HepG2 (cell line): Measurements from ENCODE around the gene ACE. TPM values are rescaled to one million over a fixed set of nuclear protein-coding genes. Genes with fewer than 3 reads are reported as not detected.

ENCODE experiments used
- GLI4 ChIP-seq: sonication (generic); formaldehyde crosslinking; IDR thresholded peaks from 2 replicates; pipeline ENCODE4 v1.5.1; 2020; ENCODE audit warnings: missing genetic modification reagents, mild to moderate bottlenecking, moderate library complexity, borderline replicate concordance
- JUN ChIP-seq: sonication (generic); formaldehyde crosslinking; IDR thresholded peaks from 2 replicates; pipeline ENCODE4 v1.4.0; 2020; ENCODE audit warnings: mild to moderate bottlenecking, missing genetic modification reagents
- KAT8 ChIP-seq: IDR thresholded peaks from 2 replicates; pipeline ENCODE4 v1.6.1; 2016; ENCODE audit warnings: missing genetic modification reagents, missing compliant biosample characterization
- NCOA5 ChIP-seq: sonication (generic); formaldehyde crosslinking; IDR thresholded peaks from 2 replicates; pipeline ENCODE4 v1.4.0; 2020; ENCODE audit warnings: missing genetic modification reagents
- PHF8 ChIP-seq: sonication (generic); formaldehyde crosslinking; IDR thresholded peaks from 2 replicates; pipeline ENCODE4 v1.5.0; 2020; ENCODE audit warnings: missing genetic modification reagents
- PPARG ChIP-seq: conservative IDR thresholded peaks from 2 replicates; pipeline ENCODE4 v1.6.1; 2016; ENCODE audit warnings: missing biosample characterization, missing genetic modification reagents
- TCF12 ChIP-seq, 2 experiments: fragments of 450-650 bp in 1 of 2; sonication (generic) in 1 of 2; formaldehyde crosslinking in 1 of 2; IDR thresholded peaks; 2 replicates each; pipeline versions ENCODE4 v1.6.1 to v1.8.0; 2017 to 2022; ENCODE audit warnings: antibody characterized with exemption in 1 of 2, mild to moderate bottlenecking in 1 of 2, missing genetic modification reagents in 1 of 2, moderate library complexity in 1 of 2
- WIZ ChIP-seq: sonication (generic); formaldehyde crosslinking; IDR thresholded peaks from 2 replicates; pipeline ENCODE4 v1.5.1; 2020; ENCODE audit warnings: mild to moderate bottlenecking, missing genetic modification reagents
- ZNF274 ChIP-seq: sonication (generic); formaldehyde crosslinking; IDR thresholded peaks from 2 replicates; pipeline ENCODE4 v1.5.1; 2020; ENCODE audit warnings: mild to moderate bottlenecking, missing genetic modification reagents
- ZNF460 ChIP-seq: sonication (generic); formaldehyde crosslinking; IDR thresholded peaks from 2 replicates; pipeline ENCODE4 v1.5.1; 2020; ENCODE audit warnings: missing genetic modification reagents, mild to moderate bottlenecking, borderline replicate concordance
- ZNF720 ChIP-seq: sonication (generic); formaldehyde crosslinking; IDR thresholded peaks from 2 replicates; pipeline ENCODE4 v1.4.0; 2020; ENCODE audit warnings: missing genetic modification reagents
- ZNF788 ChIP-seq: sonication (generic); formaldehyde crosslinking; IDR thresholded peaks from 2 replicates; pipeline ENCODE4 v1.5.0; 2020; ENCODE audit warnings: mild to moderate bottlenecking, missing genetic modification reagents, borderline replicate concordance
- ZNF839 ChIP-seq: sonication (generic); formaldehyde crosslinking; IDR thresholded peaks from 2 replicates; pipeline ENCODE4 v1.4.0; 2020; ENCODE audit warnings: missing genetic modification reagents, mild to moderate bottlenecking, borderline replicate concordance
- ZSCAN22 ChIP-seq: sonication (generic); formaldehyde crosslinking; IDR thresholded peaks from 2 replicates; pipeline ENCODE4 v1.4.0; 2020; ENCODE audit warnings: mild to moderate bottlenecking, missing genetic modification reagents
- polyA plus RNA-seq, 8 experiments: library from polyadenylated mRNA; depleted of rRNA in 3 of 8; stranded (reverse) in 7 of 8; unstranded in 1 of 8; fragments of >200 nt; fragmentation: Illumina TruSeq in 4 of 8; extraction: Trizol in 4 of 8; gene quantifications; 2 replicates each; pipeline versions ENCODE4 v1.2.1 to v1.2.3, GENCODE V29; 2011 to 2016; ENCODE audit warnings: low read depth in 4 of 8, missing spikeins in 1 of 8, mixed read lengths in 1 of 8; ENCODE audit not compliant: insufficient read depth in 1 of 8
- total RNA-seq, 5 experiments: library from RNA; depleted of rRNA; stranded (reverse); fragments of >200 nt; fragmentation: Illumina TruSeq; extraction: Trizol; gene quantifications; 2 replicates each; pipeline ENCODE4 v1.2.3, GENCODE V29; 2016; ENCODE audit warnings: low read depth in 1 of 5
- TF ChIP-seq, protein P1 (sequence below): sonication (generic); formaldehyde crosslinking; IDR thresholded peaks from 2 replicates; pipeline ENCODE4 v1.4.0; 2020; ENCODE audit warnings: low read depth, mild to moderate bottlenecking, missing genetic modification reagents
- TF ChIP-seq, protein P2 (sequence below): sonication (generic); formaldehyde crosslinking; IDR thresholded peaks from 2 replicates; pipeline ENCODE4 v1.8.0; 2022; ENCODE audit warnings: missing genetic modification reagents, mild to moderate bottlenecking, inconsistent platforms, borderline replicate concordance
- TF ChIP-seq, protein P3 (sequence below): IDR thresholded peaks from 2 replicates; pipeline ENCODE4 v1.6.1; 2016; ENCODE audit warnings: missing compliant biosample characterization, missing genetic modification reagents, borderline replicate concordance
- TF ChIP-seq, protein P4 (sequence below): sonication (generic); formaldehyde crosslinking; IDR thresholded peaks from 2 replicates; pipeline ENCODE4 v1.4.0; 2020; ENCODE audit warnings: missing genetic modification reagents
- TF ChIP-seq, protein P5 (sequence below): sonication (generic); formaldehyde crosslinking; IDR thresholded peaks from 2 replicates; pipeline ENCODE4 v1.8.1; 2023; ENCODE audit warnings: mild to moderate bottlenecking, moderate library complexity, missing genetic modification reagents
- TF ChIP-seq, protein P6 (sequence below): IDR thresholded peaks from 2 replicates; pipeline ENCODE4 v1.6.1; 2016; ENCODE audit warnings: missing genetic modification reagents, missing compliant biosample characterization

ACE gene
- total and polyA plus RNA-seq, 2 of the 13 experiments (the other 11 are each of a cell fraction or from before 2014, with no cell fraction given) = 0.08 to 0.13 TPM

DNA sequence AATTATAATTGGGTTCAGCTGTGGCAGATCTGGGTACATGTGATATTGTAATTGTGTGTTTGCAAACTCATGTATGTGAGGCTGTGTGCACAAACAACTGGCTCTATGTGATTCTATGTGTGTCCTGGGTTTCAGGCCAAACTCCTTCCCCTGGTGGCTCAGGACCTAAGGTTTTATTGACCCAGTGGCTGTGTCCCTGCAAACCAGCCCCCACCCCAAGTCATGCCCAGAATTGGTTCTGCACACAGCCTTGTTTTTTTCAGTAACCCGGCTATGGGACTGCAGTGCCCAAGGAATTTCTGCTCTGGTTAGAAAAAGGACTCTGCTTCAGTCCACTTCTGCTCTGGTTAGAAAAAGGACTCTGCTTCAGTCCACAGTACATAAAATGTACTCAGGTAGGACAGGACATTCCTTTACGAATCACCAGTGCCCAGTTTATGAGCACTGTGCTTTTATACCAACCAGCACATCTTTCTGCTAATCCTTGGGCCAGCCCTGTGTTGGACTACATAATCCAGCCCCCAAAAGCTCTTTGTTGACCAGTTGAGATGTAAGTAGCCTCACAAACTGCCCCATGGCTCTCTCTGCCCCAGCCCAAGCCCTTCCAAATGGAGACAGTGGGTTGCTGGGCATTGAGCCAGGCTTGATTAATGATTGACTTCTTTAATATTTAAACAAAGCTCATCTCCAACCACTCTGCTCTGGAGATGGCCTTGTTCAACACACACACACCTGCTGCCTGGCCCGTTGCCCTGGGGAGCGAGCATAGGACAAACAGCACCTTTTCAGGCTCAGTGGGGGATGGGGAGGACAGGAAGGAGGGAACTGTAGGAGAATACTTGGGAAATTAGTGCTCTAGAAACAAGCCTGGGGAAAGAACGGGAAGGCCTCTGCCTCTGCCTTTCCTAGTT lies 43.4 kb downstream of the ACE start (continued):
- TF ChIP-seq, protein P1, sequence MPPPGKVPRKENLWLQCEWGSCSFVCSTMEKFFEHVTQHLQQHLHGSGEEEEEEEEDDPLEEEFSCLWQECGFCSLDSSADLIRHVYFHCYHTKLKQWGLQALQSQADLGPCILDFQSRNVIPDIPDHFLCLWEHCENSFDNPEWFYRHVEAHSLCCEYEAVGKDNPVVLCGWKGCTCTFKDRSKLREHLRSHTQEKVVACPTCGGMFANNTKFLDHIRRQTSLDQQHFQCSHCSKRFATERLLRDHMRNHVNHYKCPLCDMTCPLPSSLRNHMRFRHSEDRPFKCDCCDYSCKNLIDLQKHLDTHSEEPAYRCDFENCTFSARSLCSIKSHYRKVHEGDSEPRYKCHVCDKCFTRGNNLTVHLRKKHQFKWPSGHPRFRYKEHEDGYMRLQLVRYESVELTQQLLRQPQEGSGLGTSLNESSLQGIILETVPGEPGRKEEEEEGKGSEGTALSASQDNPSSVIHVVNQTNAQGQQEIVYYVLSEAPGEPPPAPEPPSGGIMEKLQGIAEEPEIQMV (CRISPR knock-in tag) = 0 out of 2 replicates have a peak, but pooled peaks have one; percentile 38
- TF ChIP-seq TCF12 (IDR thresholded peaks at IDR 0.05) = no peak
- TF ChIP-seq TCF12 (CRISPR knock-in tag; IDR thresholded peaks at IDR 0.05) = peak; percentile 32; the same call in 1 of the 2 replicates
- TF ChIP-seq, protein P2, sequence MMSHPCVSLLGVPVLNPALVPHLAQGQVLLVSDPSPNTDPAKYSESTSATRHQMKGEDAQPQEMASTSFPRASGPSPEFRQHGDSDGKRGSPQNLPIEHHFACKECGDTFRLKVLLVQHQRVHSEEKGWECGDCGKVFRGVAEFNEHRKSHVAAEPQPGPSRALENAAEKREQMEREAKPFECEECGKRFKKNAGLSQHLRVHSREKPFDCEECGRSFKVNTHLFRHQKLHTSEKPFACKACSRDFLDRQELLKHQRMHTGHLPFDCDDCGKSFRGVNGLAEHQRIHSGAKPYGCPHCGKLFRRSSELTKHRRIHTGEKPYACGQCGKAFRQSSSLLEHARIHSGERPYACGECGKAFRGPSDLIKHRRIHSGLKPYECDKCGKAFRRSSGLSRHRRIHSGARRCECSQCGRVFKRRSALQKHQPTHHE (CRISPR knock-in tag) = peak; percentile 72; the same call in 1 of the 2 replicates
- peak; percentile 73; the same call in 1 of the 2 replicates for TF ChIP-seq WIZ
- TF ChIP-seq, protein P3, sequence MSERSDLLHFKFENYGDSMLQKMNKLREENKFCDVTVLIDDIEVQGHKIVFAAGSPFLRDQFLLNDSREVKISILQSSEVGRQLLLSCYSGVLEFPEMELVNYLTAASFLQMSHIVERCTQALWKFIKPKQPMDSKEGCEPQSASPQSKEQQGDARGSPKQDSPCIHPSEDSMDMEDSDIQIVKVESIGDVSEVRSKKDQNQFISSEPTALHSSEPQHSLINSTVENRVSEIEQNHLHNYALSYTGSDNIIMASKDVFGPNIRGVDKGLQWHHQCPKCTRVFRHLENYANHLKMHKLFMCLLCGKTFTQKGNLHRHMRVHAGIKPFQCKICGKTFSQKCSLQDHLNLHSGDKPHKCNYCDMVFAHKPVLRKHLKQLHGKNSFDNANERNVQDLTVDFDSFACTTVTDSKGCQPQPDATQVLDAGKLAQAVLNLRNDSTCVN (CRISPR knock-in tag) = peak; percentile 97
- TF ChIP-seq, protein P4, sequence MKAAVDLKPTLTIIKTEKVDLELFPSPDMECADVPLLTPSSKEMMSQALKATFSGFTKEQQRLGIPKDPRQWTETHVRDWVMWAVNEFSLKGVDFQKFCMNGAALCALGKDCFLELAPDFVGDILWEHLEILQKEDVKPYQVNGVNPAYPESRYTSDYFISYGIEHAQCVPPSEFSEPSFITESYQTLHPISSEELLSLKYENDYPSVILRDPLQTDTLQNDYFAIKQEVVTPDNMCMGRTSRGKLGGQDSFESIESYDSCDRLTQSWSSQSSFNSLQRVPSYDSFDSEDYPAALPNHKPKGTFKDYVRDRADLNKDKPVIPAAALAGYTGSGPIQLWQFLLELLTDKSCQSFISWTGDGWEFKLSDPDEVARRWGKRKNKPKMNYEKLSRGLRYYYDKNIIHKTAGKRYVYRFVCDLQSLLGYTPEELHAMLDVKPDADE (CRISPR knock-in tag) = no peak
- no peak; the same call in none of the 2 replicates for TF ChIP-seq KAT8 (CRISPR knock-in tag)
- 0 out of 2 replicates have a peak, but pooled peaks have one; percentile 27 for TF ChIP-seq JUN
- TF ChIP-seq, protein P5, sequence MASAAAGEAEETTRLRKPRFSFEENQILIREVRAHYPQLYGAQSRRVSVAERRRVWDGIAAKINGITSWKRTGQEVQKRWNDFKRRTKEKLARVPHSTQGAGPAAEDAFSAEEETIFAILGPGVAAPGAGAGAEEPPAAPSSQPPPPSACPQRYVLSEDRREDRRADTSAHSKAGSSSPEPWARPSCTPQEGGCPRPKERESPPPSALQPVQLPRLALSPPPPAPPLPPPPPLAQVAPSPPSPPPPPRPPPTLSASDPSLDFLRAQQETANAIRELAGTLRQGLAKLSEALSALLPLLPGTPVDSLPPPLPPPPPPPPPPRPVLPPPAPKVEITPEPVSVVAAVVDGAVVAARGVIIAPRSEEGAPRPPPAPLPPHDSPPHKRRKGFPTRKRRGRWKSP (CRISPR knock-in tag) = peak; percentile 78
- TF ChIP-seq NCOA5 (CRISPR knock-in tag) = no peak
- TF ChIP-seq ZNF839 (CRISPR knock-in tag) = no peak
- peak; percentile 32; the same call in 1 of the 2 replicates for TF ChIP-seq PHF8 (CRISPR knock-in tag)
- TF ChIP-seq ZNF788 (CRISPR knock-in tag) = peak; percentile 80; the same call in 1 of the 2 replicates
- no peak for TF ChIP-seq ZSCAN22
- no peak for TF ChIP-seq ZNF720
- peak; percentile 51 for TF ChIP-seq PPARG
- TF ChIP-seq, protein P6, sequence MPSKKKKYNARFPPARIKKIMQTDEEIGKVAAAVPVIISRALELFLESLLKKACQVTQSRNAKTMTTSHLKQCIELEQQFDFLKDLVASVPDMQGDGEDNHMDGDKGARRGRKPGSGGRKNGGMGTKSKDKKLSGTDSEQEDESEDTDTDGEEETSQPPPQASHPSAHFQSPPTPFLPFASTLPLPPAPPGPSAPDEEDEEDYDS (CRISPR knock-in tag) = peak; percentile 74; the same call in 1 of the 2 replicates
- TF ChIP-seq ZNF460 (CRISPR knock-in tag) = peak; percentile 28; the same call in 1 of the 2 replicates
- TF ChIP-seq ZNF274 (CRISPR knock-in tag) = no peak
- no peak for TF ChIP-seq GLI4 (CRISPR knock-in tag)
